Endothelial cell of umbilical vein (primary cell): ENCODE results near the gene CTSA. TPM values are rescaled to one million over a fixed set of nuclear protein-coding genes. Genes with fewer than 3 reads are reported as not detected.
A peak's percentile ranks its signal among the peaks of the same experiment; 100 is the strongest.

Experiments used
- BruUV-seq: library from RNA; stranded (reverse); fragments of 400-500 nt; replicated peaks from 2 replicates; lab custom pipeline; 2021; lab: Mats Ljungman, UMichigan
- CTCF ChIA-PET: fragments of 300-600, 350-600 bp; sonication (Branson Sonifier 250); formaldehyde crosslinking; loops from one replicate; lab custom pipeline; 2021; ENCODE audit warnings: antibody characterized with exemption, inconsistent platforms; lab: Charles Lee
- POLR2A ChIA-PET: fragments of 300-600, 350-600 bp; sonication (Branson Sonifier 250); formaldehyde crosslinking; loops from one replicate; lab custom pipeline; 2021; ENCODE audit warnings: antibody characterized with exemption, inconsistent platforms; lab: Charles Lee
- DNase-seq: peaks from one replicate; pipeline ENCODE4 v3.0.0-alpha.2; 2011; ENCODE audit warnings: low read depth, low spot score
- FAIRE-seq: peaks from 2 replicates; lab custom pipeline; 2011; peaks lifted over from hg19 to GRCh38; lab: Jason Lieb, UNC
- H2AFZ ChIP-seq: 2 replicates; pipeline ENCODE4 v1.6.0; 2012; ENCODE audit warnings: low read depth, low read length, control low read depth, inconsistent platforms
- H3K27ac ChIP-seq: 2 replicates; pipeline ENCODE4 v1.5.1; 2011; ENCODE audit warnings: low read depth, mild to moderate bottlenecking, control low read depth, low read length, moderate library complexity; ENCODE audit not compliant: insufficient read depth
- H3K27me3 ChIP-seq, 2 experiments: 2 replicates each; pipeline versions ENCODE4 v1.6.0 to v1.6.1; 2011; ENCODE audit warnings: low read length in 2 of 2, mixed read lengths in 1 of 2; ENCODE audit not compliant: control insufficient read depth in 2 of 2, insufficient read depth in 2 of 2
- H3K36me3 ChIP-seq, 2 experiments: 2 replicates in 1 of 2; 3 replicates in 1 of 2; pipeline ENCODE4 v1.5.1; 2011; ENCODE audit warnings: low read length in 2 of 2, mild to moderate bottlenecking in 1 of 2, moderate library complexity in 1 of 2; ENCODE audit not compliant: control insufficient read depth in 2 of 2, insufficient read depth in 2 of 2; ENCODE audit errors: extremely low read depth in 1 of 2
- H3K4me1 ChIP-seq: 3 replicates; pipeline ENCODE4 v1.5.1; 2011; ENCODE audit warnings: mild to moderate bottlenecking, low read length; ENCODE audit not compliant: control insufficient read depth, insufficient read depth; ENCODE audit errors: extremely low read depth
- H3K4me2 ChIP-seq: 2 replicates; pipeline ENCODE4 v1.6.1; 2011; ENCODE audit warnings: low read length, control low read depth, mixed read lengths; ENCODE audit not compliant: insufficient read depth
- H3K4me3 ChIP-seq, 3 experiments: fragments of 200-600 bp in 1 of 3; sonication (generic), shearing (Covaris generic) in 1 of 3; replicated peaks in 1 of 3; 2 replicates each; pipeline ENCODE4 v1.5.1; 2011 to 2016; ENCODE audit warnings: control low read depth in 3 of 3, low read length in 3 of 3, mild to moderate bottlenecking in 2 of 3, inconsistent platforms in 1 of 3, low read depth in 1 of 3, moderate library complexity in 1 of 3; ENCODE audit not compliant: insufficient read depth in 1 of 3
- H3K79me2 ChIP-seq: 2 replicates; pipeline ENCODE4 v1.6.0; 2012; ENCODE audit warnings: low read length, inconsistent platforms; ENCODE audit not compliant: control insufficient read depth, insufficient read depth
- H3K9ac ChIP-seq: replicated peaks from 2 replicates; pipeline ENCODE3; 2011; ENCODE audit warnings: low read length, control low read depth; ENCODE audit not compliant: insufficient read depth; ENCODE audit errors: extremely low read depth
- H3K9me1 ChIP-seq: replicated peaks from 3 replicates; pipeline ENCODE4 v1.6.0; 2011; ENCODE audit warnings: mild to moderate bottlenecking, low read length; ENCODE audit not compliant: control insufficient read depth, insufficient read depth; ENCODE audit errors: extremely low read depth
- H3K9me3 ChIP-seq: replicated peaks from 2 replicates; pipeline ENCODE4 v1.5.1; 2012; ENCODE audit warnings: low read length, inconsistent platforms; ENCODE audit not compliant: control insufficient read depth, insufficient read depth
- H4K20me1 ChIP-seq: replicated peaks from 2 replicates; pipeline ENCODE3; 2011; ENCODE audit warnings: mild to moderate bottlenecking, low read length; ENCODE audit not compliant: control insufficient read depth, insufficient read depth; ENCODE audit errors: extremely low read depth
- CTCF ChIP-seq, 2 donors: IDR thresholded peaks; 1 replicate in 1 of 2; 2 replicates in 1 of 2; pipeline ENCODE4 v1.5.1; 2011; ENCODE audit warnings: low read length in 2 of 2, mild to moderate bottlenecking in 2 of 2, moderate library complexity in 2 of 2, control low read depth in 1 of 2, inconsistent platforms in 1 of 2, low read depth in 1 of 2; ENCODE audit not compliant: insufficient read depth in 1 of 2; ENCODE audit errors: extremely low read depth in 1 of 2
- EZH2 ChIP-seq: IDR thresholded peaks from 2 replicates; pipeline ENCODE4 v1.6.1; 2012; ENCODE audit warnings: borderline replicate concordance, low read depth, mild to moderate bottlenecking, moderate library complexity, low read length, inconsistent platforms; ENCODE audit not compliant: severe bottlenecking
- FOS ChIP-seq: IDR thresholded peaks from 2 replicates; pipeline ENCODE4 v1.6.1; 2011; ENCODE audit warnings: mild to moderate bottlenecking, low read length, moderate library complexity, borderline replicate concordance; ENCODE audit not compliant: insufficient read depth
- GATA2 ChIP-seq: IDR thresholded peaks from 2 replicates; pipeline ENCODE4 v1.7.0; 2011; ENCODE audit warnings: low read depth, mild to moderate bottlenecking, moderate library complexity, mixed read lengths, low read length; ENCODE audit not compliant: insufficient read length, insufficient read depth
- JUN ChIP-seq: IDR thresholded peaks from 2 replicates; pipeline ENCODE4 v1.6.1; 2011; ENCODE audit warnings: borderline replicate concordance, low read depth; ENCODE audit not compliant: insufficient read length, insufficient read depth
- MYC ChIP-seq: IDR thresholded peaks from one replicate; pipeline ENCODE4 v1.6.1; 2011; ENCODE audit warnings: mild to moderate bottlenecking, low read depth, low read length
- POLR2A ChIP-seq: IDR thresholded peaks from 2 replicates; pipeline ENCODE4 v1.6.1; 2012; ENCODE audit warnings: low read depth, mild to moderate bottlenecking, control low read depth, low read length
- POLR2AphosphoS5 ChIP-seq: IDR thresholded peaks from 2 replicates; pipeline ENCODE4 v1.6.1; 2012; ENCODE audit warnings: low read depth, mild to moderate bottlenecking, control low read depth, low read length, moderate library complexity; ENCODE audit not compliant: insufficient read depth
- dilution Hi-C: fragments of 300-500 bp; cut with MboI; formaldehyde crosslinking; loops from one replicate; pipeline ENCODE4 v1.15.0; 2019; ENCODE audit warnings: low sequenced_read_pairs; ENCODE audit not compliant: extremely low pct_ligation_motif_present
- intact Hi-C: fragments of 100-400 bp; cut with micrococcal nuclease; formaldehyde crosslinking; loops from one replicate; pipeline ENCODE4 v1.10.0; 2022
- polyA plus RNA-seq, 4 experiments: library from polyadenylated mRNA; depleted of rRNA in 3 of 4; stranded (reverse) in 3 of 4; unstranded in 1 of 4; fragments of >200 nt; gene quantifications; 2 replicates each; pipeline versions ENCODE4 v1.2.1 to v1.2.3, GENCODE V29; 2011 to 2012; ENCODE audit warnings: missing spikeins in 1 of 4
- total RNA-seq: library from RNA; stranded (reverse); gene quantifications from 2 replicates; pipeline ENCODE4 v1.2.3, GENCODE V29; 2021

The CTSA gene
- total and polyA plus RNA-seq, 2 donors (not counting 3 experiments of a cell fraction or from before 2014, with no cell fraction given): 169 to 409 TPM

- Histone ChIP-seq H3K27me3 (no peaks in the 10 kb centered on the region), H3K79me2 (peaks cover 9% of the 10 kb centered on the region), H3K27ac (peak overlapping the region; percentile 51), H3K9me1 (no peaks in the 10 kb centered on the region), H2AFZ (peak overlapping the region; percentile 77), H3K9ac (peak overlapping the region; percentile 35), H3K4me3 (peak overlapping the region; percentile 29 to 78 (median 66)), H3K9me3 (no peaks in the 10 kb centered on the region), H3K4me1 (peaks cover 12% of the 10 kb centered on the region), H3K36me3 (no peaks in the 10 kb centered on the region), H3K4me2 (peak overlapping the region; percentile 70), H4K20me1 (no peaks in the 10 kb centered on the region)
- no TSS peak for BruUV-seq
- TF ChIP-seq JUN (no peak), POLR2A (no peak)
- POLR2A ChIA-PET: no interaction called here
- FAIRE-seq: no peak
- DNase-seq: no peak
- CTCF ChIA-PET: interaction anchor here (1.1 kb wide), 1 partner anchor 59 kb away, joined by 3 read pairs; no protein-coding TSS in a partner anchor
- dilution Hi-C loops (no loop called here), intact Hi-C loops (loop anchor here (1.0 to 2.0 kb wide), 6 partner anchors 23 to 77 kb away; partner anchors contain the start of genes CTSA, NEURL2, PCIF1 and UBE2C)
Measured at GRCh38 chr20:45857882-45858216, 33.3 kb upstream of the CTSA start.

- Histone ChIP-seq H3K79me2 (peaks cover 9% of the 10 kb centered on the region), H3K27me3 (no peaks in the 10 kb centered on the region), H3K4me2 (no peak overlapping the region), H3K4me1 (peaks cover 12% of the 10 kb centered on the region), H3K36me3 (no peaks in the 10 kb centered on the region), H3K9ac (no peak overlapping the region), H2AFZ (no peak overlapping the region), H3K9me1 (no peaks in the 10 kb centered on the region), H3K9me3 (no peaks in the 10 kb centered on the region), H4K20me1 (no peaks in the 10 kb centered on the region), H3K27ac (no peak overlapping the region), H3K4me3 (no peak overlapping the region)
- intact Hi-C loops: no loop called here
- FAIRE-seq: no peak
- CTCF ChIA-PET: no interaction called here
- BruUV-seq: no TSS peak
- dilution Hi-C loops: no loop called here
- POLR2A ChIA-PET: interaction anchor here (0.7 kb wide), 1 partner anchor 74 kb away, joined by 9 read pairs; no protein-coding TSS in a partner anchor
- DNase-seq: no peak
- TF ChIP-seq EZH2: no peak
- TF ChIP-seq JUN: no peak
- TF ChIP-seq POLR2AphosphoS5: no peak
- TF ChIP-seq POLR2A: no peak
- no peak for TF ChIP-seq MYC
- TF ChIP-seq FOS: no peak
- TF ChIP-seq GATA2: no peak
- TF ChIP-seq CTCF (IDR thresholded peaks at IDR 0.05; ENCODE audit: extremely low read depth in 1 of 2, insufficient read depth in 1 of 2, low read depth in 1 of 2, low read length in 2 of 2): no peak
Measured at GRCh38 chr20:45859916-45860315, 31.2 kb upstream of the CTSA start.
